B cell (primary cell): ENCODE data around the gene JCHAIN. TPM values are rescaled to one million over a fixed set of nuclear protein-coding genes. Genes with fewer than 3 reads are reported as not detected.
A peak's percentile ranks its signal among the peaks of the same experiment; 100 is the strongest.

Source experiments
- ATAC-seq: fragments of 200-7000 bp; cut with Tn5 transposase; one replicate; pipeline ENCODE4 v1.10.0; 2021; ENCODE audit warnings: low read depth, mild to moderate bottlenecking, moderate number of reproducible peaks, moderate library complexity
- CTCF ChIA-PET: fragments of 350-600 bp; sonication (Branson Sonifier 250); formaldehyde crosslinking; loops from one replicate; lab custom pipeline; 2021; ENCODE audit warnings: antibody characterized with exemption, inconsistent platforms; lab: Charles Lee
- POLR2A ChIA-PET: fragments of 350-600 bp; sonication (Branson Sonifier 250); formaldehyde crosslinking; loops from one replicate; lab custom pipeline; 2021; ENCODE audit warnings: antibody characterized with exemption; lab: Charles Lee
- DNase-seq: peaks from one replicate; pipeline ENCODE4 v3.0.0; 2013
- H2AFZ ChIP-seq: 2 replicates; pipeline ENCODE4 v1.6.1; 2012; ENCODE audit warnings: mild to moderate bottlenecking, low read depth, low read length; ENCODE audit not compliant: insufficient read depth, poor library complexity, severe bottlenecking
- H3K27ac ChIP-seq, 2 donors: 1 replicate in 1 of 2; 2 replicates in 1 of 2; pipeline ENCODE4 v1.5.1; 2012 to 2013; ENCODE audit warnings: low read length in 2 of 2, mild to moderate bottlenecking in 2 of 2, moderate library complexity in 1 of 2
- H3K27me3 ChIP-seq, 4 experiments: fragments of 200-600 bp in 1 of 4; sonication (generic) in 1 of 4; replicated peaks in 1 of 4; 1 replicate in 2 of 4; 2 replicates in 2 of 4; pipeline versions ENCODE4 v1.6.1 to v1.7.0; 2013 to 2016; ENCODE audit warnings: low read length in 3 of 4, mild to moderate bottlenecking in 2 of 4, mixed read lengths in 1 of 4, moderate library complexity in 1 of 4; ENCODE audit not compliant: insufficient read depth in 4 of 4, control insufficient read depth in 3 of 4; ENCODE audit errors: control extremely low read depth in 1 of 4
- H3K36me3 ChIP-seq, 2 experiments: replicated peaks in 1 of 2; 1 replicate in 1 of 2; 2 replicates in 1 of 2; pipeline versions ENCODE4 v1.6.1 to v1.7.1; 2013; ENCODE audit warnings: low read length in 1 of 2; ENCODE audit not compliant: insufficient read depth in 2 of 2, control insufficient read depth in 1 of 2; ENCODE audit errors: control extremely low read depth in 1 of 2, extremely low read depth in 1 of 2
- H3K4me1 ChIP-seq, 2 donors: fragments of 200-600 bp in 1 of 2; sonication (generic) in 1 of 2; 1 replicate in 1 of 2; 2 replicates in 1 of 2; pipeline versions ENCODE4 v1.5.1 to v1.6.1; 2013 to 2017; ENCODE audit warnings: low read length in 2 of 2; ENCODE audit not compliant: control insufficient read depth in 2 of 2, insufficient read depth in 2 of 2
- H3K4me2 ChIP-seq: replicated peaks from 2 replicates; pipeline ENCODE3; 2012; ENCODE audit warnings: mild to moderate bottlenecking, low read depth, low read length; ENCODE audit not compliant: poor library complexity, severe bottlenecking
- H3K4me3 ChIP-seq, 5 experiments: fragments of 200-600 bp in 1 of 5; sonication (generic) in 1 of 5; 1 replicate in 3 of 5; 2 replicates in 2 of 5; pipeline versions ENCODE4 v1.5.1 to v1.7.0; 2011 to 2016; ENCODE audit warnings: low read length in 4 of 5, mild to moderate bottlenecking in 4 of 5, low read depth in 2 of 5, control low read depth in 1 of 5, moderate library complexity in 1 of 5; ENCODE audit not compliant: insufficient read depth in 1 of 5; ENCODE audit errors: control extremely low read depth in 1 of 5, extremely low read depth in 1 of 5
- H3K79me2 ChIP-seq: fragments of 200-600 bp; sonication (generic); one replicate; pipeline ENCODE4 v1.6.0; 2016; ENCODE audit warnings: low read length; ENCODE audit not compliant: control insufficient read depth, insufficient read depth
- H3K9ac ChIP-seq: fragments of 200-600 bp; sonication (generic); 2 replicates; pipeline ENCODE4 v1.6.1; 2017; ENCODE audit warnings: mild to moderate bottlenecking, low read length, moderate library complexity
- H3K9me3 ChIP-seq, 3 donors: one replicate each; pipeline versions ENCODE4 v1.6.1 to v1.7.1; 2013; ENCODE audit warnings: low read length in 2 of 3; ENCODE audit not compliant: control insufficient read depth in 2 of 3, insufficient read depth in 1 of 3; ENCODE audit errors: control extremely low read depth in 1 of 3
- H4K20me1 ChIP-seq: 2 replicates; pipeline ENCODE4 v1.6.0; 2012; ENCODE audit warnings: mild to moderate bottlenecking, low read length; ENCODE audit not compliant: insufficient read depth, control insufficient read depth, poor library complexity, severe bottlenecking
- H3K27ac Mint-ChIP-seq: one replicate; pipeline ENCODE4 v1.8.0; 2021; ENCODE audit warnings: mixed read lengths
- H3K27me3 Mint-ChIP-seq: one replicate; pipeline ENCODE4 v1.8.0; 2021; ENCODE audit warnings: mixed read lengths
- H3K4me1 Mint-ChIP-seq: one replicate; pipeline ENCODE4 v1.8.0; 2021; ENCODE audit warnings: mixed read lengths
- H3K4me3 Mint-ChIP-seq: one replicate; pipeline ENCODE4 v1.8.0; 2021; ENCODE audit warnings: mixed read lengths
- H3K9me3 Mint-ChIP-seq: one replicate; pipeline ENCODE4 v1.8.0; 2022; ENCODE audit warnings: mixed read lengths; ENCODE audit not compliant: insufficient read depth
- CTCF ChIP-seq: fragments of 200-600 bp; IDR thresholded peaks from one replicate; pipeline ENCODE4 v1.8.0; 2022; ENCODE audit warnings: antibody characterized with exemption, mild to moderate bottlenecking
- EZH2 ChIP-seq: IDR thresholded peaks from 2 replicates; pipeline ENCODE4 v1.6.1; 2012; ENCODE audit warnings: borderline replicate concordance, low read depth, mild to moderate bottlenecking, moderate library complexity, low read length; ENCODE audit not compliant: insufficient read depth, poor library complexity, severe bottlenecking
- WGBS: methylation state at CpG from one replicate; pipeline ENCODE4 v1.1.5; 2013; ENCODE audit warnings: missing lambda C conversion rate; ENCODE audit not compliant: insufficient coverage; 5-methylcytosine and 5-hydroxymethylcytosine counted together
- intact Hi-C: fragments of 100-400 bp; cut with micrococcal nuclease; formaldehyde crosslinking; loops from one replicate; pipeline ENCODE4 v1.10.0; 2022
- polyA plus RNA-seq: library from polyadenylated mRNA; depleted of rRNA; stranded (reverse); fragments of >200 nt; gene quantifications from 2 replicates; pipeline ENCODE4 v1.2.3, GENCODE V29; 2012
- total RNA-seq, 2 donors: library from RNA; stranded (reverse); fragments of 120-200 nt in 1 of 2; gene quantifications; 1 replicate in 1 of 2; 2 replicates in 1 of 2; pipeline versions ENCODE4 v1.2.3 to v1.2.4, GENCODE V29; 2013 to 2022

Gene JCHAIN
- total and polyA plus RNA-seq, 2 donors (not counting 1 experiment from before 2014, with no cell fraction given), result 90.8 to 441 TPM

GRCh38 chr4:70688795-70689231 is 22.5 kb upstream of the JCHAIN start:
- Histone ChIP-seq H3K4me2 (peak overlapping the region; percentile 88), H3K79me2 (peaks cover 18% of the 10 kb centered on the region), H3K27me3 (no peaks in the 10 kb centered on the region), H3K36me3 (no peaks in the 10 kb centered on the region), H2AFZ (peak overlapping the region; percentile 96), H3K4me3 (peak overlapping the region; percentile 66 to 97 (median 92)), H3K9ac (peak overlapping the region; percentile 96), H3K4me1 (peaks cover 24 to 32% of the 10 kb centered on the region in 2 donors), H4K20me1 (no peaks in the 10 kb centered on the region), H3K27ac (peak overlapping the region; percentile 96 to 98), H3K9me3 (no peaks in the 10 kb centered on the region)
- Mint-ChIP-seq H3K9me3 (no peaks in the 10 kb centered on the region), H3K27ac (peak overlapping the region; percentile 100), H3K4me1 (peaks cover 39% of the 10 kb centered on the region), H3K4me3 (peak overlapping the region; percentile 100), H3K27me3 (no peaks in the 10 kb centered on the region)
- intact Hi-C loops, result loop anchor here (1.0 to 5.0 kb wide), 6 partner anchors 11 to 308 kb away; partner anchors contain the start of gene GRSF1
- DNase-seq, result no peak
- ChIA-PET CTCF (interaction anchor here (0.7 to 6.5 kb wide), 15 partner anchors 9 to 321 kb away, joined by 3 to 59 read pairs (median 7); partner anchors contain the start of gene DCK), POLR2A (interaction anchor here (1.7 to 2.2 kb wide), 3 partner anchors 15 to 46 kb away, joined by 7 to 13 read pairs (median 11); no protein-coding TSS in a partner anchor)
- TF ChIP-seq EZH2, result no peak
- no peak for TF ChIP-seq CTCF
- ATAC-seq, result no peak
- 4% methylated on average over 18 of the region's 19 CpGs for WGBS
